HEK293 (cell line): ENCODE results near the gene DENND6B.
A peak's percentile ranks its signal among the peaks of the same experiment; 100 is the strongest.

ENCODE experiments used
- YY1 ChIP-seq: fragments of 450-650 bp; formaldehyde crosslinking; IDR thresholded peaks from 2 replicates; pipeline ENCODE4 v1.5.1; 2018; ENCODE audit warnings: missing biosample characterization, missing genetic modification characterization
- ZBTB8A ChIP-seq: fragments of 450-650 bp; formaldehyde crosslinking; IDR thresholded peaks from 2 replicates; pipeline ENCODE4 v1.5.1; 2016; ENCODE audit warnings: missing biosample characterization, missing genetic modification characterization
- ZNF121 ChIP-seq: fragments of 450-650 bp; formaldehyde crosslinking; IDR thresholded peaks from 2 replicates; pipeline ENCODE4 v1.5.1; 2016; ENCODE audit warnings: missing biosample characterization, missing genetic modification characterization
- ZNF266 ChIP-seq: fragments of 450-650 bp; formaldehyde crosslinking; IDR thresholded peaks from 2 replicates; pipeline ENCODE4 v1.5.1; 2016; ENCODE audit warnings: missing biosample characterization, missing genetic modification characterization, low read depth
- ZNF423 ChIP-seq: fragments of 450-650 bp; formaldehyde crosslinking; IDR thresholded peaks from 2 replicates; pipeline ENCODE4 v1.5.1; 2016; ENCODE audit warnings: missing biosample characterization, missing genetic modification characterization
- ZNF624 ChIP-seq: fragments of 450-650 bp; formaldehyde crosslinking; IDR thresholded peaks from 2 replicates; pipeline ENCODE4 v1.5.1; 2017; ENCODE audit warnings: missing biosample characterization, missing genetic modification characterization
- ZNF670 ChIP-seq: fragments of 450-650 bp; formaldehyde crosslinking; IDR thresholded peaks from 2 replicates; pipeline ENCODE4 v1.5.1; 2016; ENCODE audit warnings: missing biosample characterization, missing genetic modification characterization, low read depth
- ZNF692 ChIP-seq: fragments of 450-650 bp; formaldehyde crosslinking; IDR thresholded peaks from 2 replicates; pipeline ENCODE4 v1.5.1; 2016; ENCODE audit warnings: missing biosample characterization, missing genetic modification characterization
- TF ChIP-seq, protein P1 (sequence below): fragments of 450-650 bp; formaldehyde crosslinking; IDR thresholded peaks from 2 replicates; pipeline ENCODE4 v1.5.1; 2016; ENCODE audit warnings: missing biosample characterization, missing genetic modification characterization

DNA sequence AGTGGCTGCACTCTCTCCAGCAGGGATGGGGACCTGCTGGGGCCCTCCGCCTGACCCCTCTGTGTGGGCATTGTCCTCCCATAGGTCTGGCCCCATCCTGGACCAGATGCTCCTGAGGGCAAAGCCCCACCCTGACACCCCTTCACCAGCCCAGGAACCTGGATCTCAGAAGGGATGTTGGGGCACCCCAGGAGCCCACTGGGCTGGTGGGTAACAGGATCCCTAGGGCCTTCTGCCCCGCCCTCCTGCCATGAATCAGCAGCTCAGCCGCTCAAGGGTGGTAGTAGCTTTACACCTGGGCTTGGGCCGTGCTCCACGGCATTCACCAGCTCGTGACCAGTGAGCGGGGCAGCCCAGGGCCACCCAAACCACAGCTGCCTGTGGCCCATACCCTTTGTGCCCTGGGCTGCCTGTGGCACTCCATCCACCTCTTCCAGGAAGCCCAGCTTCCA, 64.3 kb downstream of the DENND6B start:
- TF ChIP-seq ZBTB8A (tag by site-specific recombination) (peak; percentile 64; the same call in 1 of the 2 replicates), ZNF624 (no peak), ZNF692 (no peak), YY1 (tag by site-specific recombination) (no peak), ZNF121 (tag by site-specific recombination) (no peak), ZNF423 (no peak), ZNF670 (tag by site-specific recombination) (no peak), ZNF266 (tag by site-specific recombination) (no peak)
- TF ChIP-seq, protein P1, sequence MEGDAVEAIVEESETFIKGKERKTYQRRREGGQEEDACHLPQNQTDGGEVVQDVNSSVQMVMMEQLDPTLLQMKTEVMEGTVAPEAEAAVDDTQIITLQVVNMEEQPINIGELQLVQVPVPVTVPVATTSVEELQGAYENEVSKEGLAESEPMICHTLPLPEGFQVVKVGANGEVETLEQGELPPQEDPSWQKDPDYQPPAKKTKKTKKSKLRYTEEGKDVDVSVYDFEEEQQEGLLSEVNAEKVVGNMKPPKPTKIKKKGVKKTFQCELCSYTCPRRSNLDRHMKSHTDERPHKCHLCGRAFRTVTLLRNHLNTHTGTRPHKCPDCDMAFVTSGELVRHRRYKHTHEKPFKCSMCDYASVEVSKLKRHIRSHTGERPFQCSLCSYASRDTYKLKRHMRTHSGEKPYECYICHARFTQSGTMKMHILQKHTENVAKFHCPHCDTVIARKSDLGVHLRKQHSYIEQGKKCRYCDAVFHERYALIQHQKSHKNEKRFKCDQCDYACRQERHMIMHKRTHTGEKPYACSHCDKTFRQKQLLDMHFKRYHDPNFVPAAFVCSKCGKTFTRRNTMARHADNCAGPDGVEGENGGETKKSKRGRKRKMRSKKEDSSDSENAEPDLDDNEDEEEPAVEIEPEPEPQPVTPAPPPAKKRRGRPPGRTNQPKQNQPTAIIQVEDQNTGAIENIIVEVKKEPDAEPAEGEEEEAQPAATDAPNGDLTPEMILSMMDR (tag by site-specific recombination), result no peak
